ENCODE results near the gene HAT1.

The HAT1 gene

DNA sequence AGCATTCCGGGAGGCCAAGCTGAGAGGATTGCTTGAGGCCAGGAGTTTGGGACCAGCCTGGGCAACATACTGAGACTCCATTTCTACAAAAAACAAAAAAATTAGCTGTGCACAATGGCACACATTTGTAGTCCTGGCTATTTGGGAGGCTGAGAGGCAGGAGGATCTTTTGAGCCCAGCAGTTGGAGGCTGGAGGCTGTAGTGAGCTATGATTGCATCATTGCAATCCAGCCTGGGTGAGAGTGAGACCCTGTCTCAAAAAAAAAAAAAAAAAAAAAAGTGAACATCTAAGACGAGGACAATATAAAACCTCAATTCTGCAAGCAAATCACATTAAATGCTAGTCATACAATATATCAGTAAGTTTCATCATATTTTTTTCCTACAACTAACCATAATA, 2.8 kb upstream of the HAT1 start:
- no peak for DNase-seq (ENCODE audit: low spot score)

DNA sequence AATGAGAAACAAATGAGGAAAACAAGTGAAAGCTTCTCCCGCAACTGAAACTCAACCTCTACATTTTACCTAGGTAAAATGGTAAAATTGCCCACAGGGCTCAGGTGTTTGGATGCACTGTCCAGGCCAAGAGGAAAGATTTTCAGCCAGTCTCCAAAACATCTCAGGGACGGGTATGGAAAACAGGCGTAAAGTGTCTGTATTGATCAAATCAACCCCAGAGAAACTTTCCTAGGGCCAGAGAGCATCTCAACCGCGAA, 361 bp upstream of the HAT1 start:
- DNase-seq (ENCODE audit: low spot score): no peak

DNA sequence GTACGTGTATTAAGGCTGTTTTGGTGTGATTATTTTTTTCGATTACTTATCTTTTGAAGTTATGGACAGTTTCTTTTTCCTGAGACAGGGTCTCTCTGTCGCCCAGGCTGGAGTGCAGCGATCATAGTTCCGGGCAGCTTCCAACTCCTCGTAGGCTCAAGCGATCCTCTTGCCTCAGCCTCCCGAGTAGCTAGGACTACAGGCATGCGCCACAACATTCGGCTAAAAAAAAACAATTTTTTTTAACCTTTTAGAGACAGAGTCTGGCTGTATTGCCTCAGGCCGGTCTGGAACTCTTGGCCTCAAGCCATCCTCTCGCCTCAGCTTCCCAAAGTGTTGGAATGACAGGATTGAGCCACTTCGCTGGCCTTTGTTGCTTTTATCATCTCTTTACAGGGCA, 945 bp downstream of the HAT1 start:
- peak; percentile 32 for DNase-seq (ENCODE audit: low spot score)

DNA sequence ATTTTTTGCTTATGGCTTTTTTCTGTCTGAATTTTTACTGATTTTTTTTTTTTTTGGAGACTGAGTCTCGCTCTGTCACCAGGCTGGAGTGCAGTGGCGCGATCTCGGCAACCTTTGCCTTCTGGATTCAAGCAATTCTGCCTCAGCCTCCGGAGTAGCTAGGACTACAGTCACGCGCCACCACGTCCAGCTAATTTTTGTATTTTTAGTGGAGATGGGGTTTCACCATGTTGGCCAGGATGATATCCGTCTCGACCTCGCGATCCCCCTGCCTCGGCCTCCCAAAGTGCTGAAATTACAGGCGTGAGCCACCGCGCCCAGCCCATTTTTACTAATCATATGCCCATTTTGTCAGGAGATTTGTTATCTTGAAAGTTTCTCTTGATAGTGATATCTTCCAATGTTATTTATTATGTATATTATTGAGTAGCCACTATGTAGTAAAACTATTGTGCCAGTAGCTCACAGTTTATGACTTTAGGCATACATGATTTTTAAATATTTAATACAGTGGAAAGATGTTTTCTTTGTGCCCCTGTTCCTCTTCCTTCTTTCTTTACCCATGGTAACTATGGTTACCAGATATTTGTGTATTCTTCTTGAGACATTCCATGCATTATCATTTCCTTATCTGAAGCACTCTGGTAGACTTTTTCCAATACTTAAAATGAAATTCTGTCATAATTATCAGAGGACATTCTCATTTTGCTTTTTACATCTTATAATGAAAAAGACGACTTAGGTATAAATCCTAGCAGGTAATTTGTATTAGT, 2.1 kb downstream of the HAT1 start:
- no peak for DNase-seq (ENCODE audit: low spot score)

DNA sequence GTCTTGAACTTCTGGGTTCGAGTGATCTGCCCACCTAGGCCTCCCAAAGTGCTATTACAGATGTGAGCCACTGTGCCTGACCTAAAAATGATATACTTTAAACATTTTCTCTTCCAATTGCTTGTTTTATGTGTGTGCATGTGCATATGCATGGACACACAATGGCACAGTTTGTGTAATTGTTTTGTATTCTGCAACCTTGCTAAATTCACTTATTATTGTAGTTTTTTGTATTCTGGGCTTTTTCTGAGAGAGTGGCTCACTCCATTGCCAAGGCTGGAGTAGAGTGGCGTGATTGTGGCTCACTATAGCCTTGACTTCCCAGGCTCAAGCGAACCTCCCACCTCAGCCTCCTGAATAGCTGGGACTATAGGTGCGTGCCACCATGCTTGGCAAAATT, 8.1 kb downstream of the HAT1 start:
- DNase-seq (ENCODE audit: low spot score): no peak

DNA sequence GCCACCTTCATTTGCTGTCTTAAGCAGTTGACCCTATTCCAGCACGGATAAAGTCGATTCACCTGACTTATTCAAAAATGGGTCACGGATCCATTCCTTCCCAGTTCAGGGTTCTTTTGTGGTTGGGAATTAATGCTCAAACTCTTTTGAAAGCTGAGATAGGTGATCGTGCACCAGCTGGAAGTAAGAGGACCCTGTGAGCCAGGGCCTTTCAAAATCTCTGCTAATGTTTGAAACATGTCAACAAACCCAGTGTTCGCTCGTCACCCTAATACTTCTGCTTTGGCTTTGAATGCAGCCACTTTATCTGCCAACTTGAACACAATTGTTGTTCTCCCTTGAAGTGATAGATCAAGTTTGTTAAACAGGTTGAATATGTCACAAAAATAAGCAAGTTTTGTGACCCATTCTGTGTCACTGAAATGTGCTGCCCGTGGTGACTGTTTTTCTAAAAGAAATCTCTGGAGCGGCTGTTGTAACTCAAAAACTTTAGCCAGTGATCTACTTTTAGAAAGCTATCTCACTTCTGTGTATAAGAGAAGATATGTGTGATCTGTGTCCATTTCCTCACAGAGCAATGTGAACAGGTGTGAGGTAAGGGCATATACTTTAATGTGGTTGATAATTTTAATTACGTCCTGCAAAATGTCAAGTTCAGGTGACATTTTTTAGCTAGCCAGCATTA, 16.9 kb downstream of the HAT1 start:
- no peak for DNase-seq (ENCODE audit: low spot score)

DNA sequence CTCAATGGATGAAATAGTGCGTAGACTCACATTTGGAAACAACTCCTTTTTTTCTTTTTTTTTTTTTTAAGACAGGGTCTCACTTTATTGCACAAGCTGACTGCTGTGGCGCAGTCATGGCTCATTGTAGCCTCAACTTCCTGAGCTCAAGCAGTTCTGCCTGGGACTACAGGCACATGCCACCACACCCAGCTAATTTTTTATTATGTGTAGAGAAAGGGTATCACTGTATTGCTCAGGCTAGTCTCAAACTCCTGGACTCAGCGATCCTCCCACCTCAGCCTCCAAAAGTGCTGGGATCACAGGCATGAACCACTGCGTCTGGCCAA, 17.4 kb downstream of the HAT1 start:
- DNase-seq (ENCODE audit: low spot score): no peak

DNA sequence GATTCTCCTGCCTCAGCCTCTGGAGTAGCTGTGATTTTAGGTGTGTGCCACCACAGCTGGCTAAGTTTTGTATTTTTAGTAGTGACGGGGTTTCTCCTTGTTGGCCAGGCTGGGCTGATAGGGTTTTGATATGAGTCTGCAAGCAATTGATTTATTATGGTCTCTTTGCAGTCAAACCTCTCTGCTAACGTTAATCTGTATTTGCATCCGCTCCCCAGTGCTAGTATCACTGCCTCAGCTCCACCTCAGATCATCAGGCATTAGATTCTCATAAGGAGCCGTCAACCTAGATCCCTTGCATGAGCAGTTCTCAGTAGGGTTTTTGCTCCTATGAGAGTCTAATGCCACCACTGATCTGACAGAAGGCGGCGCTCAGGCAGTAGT, 19.0 kb downstream of the HAT1 start:
- no peak for DNase-seq (ENCODE audit: low spot score)

DNA sequence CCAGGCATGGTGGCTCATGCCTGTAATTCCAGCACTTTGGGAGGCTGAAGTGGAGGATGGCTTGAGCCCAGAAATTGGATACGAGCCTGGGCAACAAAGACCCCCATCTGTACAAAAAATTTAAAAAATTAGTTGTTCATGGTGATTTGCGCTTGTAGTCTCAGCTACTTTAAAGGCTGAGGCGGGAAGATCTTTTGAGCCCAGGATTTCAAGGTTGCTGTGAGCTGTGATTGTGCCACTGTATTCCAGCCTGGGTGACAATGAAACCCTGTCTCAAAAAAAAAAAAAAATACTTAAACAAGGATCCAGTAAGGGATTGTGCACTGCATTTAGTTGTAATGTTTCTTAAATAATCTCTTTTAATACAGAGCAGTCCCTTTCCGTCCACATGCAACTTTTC, 21.6 kb downstream of the HAT1 start:
- DNase-seq (ENCODE audit: low spot score): no peak

DNA sequence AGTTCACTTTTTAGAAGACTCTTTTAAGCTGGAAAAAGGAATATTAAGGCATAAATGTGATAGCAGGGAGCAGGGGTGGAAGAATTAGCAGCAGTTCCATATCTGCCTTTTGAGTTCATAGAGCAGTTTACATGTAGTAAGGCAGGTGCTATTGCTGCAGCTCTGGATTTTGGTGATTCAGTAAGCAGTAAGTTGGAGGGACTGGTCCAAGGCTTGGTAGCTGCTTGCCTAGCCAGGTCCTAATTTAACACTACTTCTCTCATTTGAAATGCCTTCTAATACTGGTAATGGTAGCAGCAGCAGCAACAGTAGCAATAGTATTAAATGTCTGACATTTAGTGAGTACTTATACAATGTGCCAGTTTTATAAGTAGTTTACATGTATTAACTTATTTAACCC, 30.0 kb downstream of the HAT1 start:
- DNase-seq (ENCODE audit: low spot score): no peak

DNA sequence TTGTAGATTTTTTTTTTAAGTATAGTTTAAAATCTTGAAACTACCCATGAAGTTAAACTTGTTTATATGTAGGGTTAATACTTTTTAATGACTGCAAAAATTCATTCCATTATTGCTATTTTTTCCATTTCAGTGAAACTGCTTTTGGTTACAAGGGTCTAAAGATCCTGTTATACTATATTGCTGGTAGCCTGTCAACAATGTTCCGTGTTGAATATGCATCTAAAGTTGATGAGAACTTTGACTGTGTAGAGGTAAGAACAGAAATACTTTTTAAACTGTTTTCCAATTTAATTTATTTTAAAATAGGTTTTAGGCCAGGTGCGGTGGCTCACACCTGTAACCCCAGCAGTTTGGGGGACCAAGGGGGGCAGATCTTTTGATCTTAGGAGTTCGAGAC, 30.5 kb downstream of the HAT1 start:
- DNase-seq (ENCODE audit: low spot score): no peak

DNA sequence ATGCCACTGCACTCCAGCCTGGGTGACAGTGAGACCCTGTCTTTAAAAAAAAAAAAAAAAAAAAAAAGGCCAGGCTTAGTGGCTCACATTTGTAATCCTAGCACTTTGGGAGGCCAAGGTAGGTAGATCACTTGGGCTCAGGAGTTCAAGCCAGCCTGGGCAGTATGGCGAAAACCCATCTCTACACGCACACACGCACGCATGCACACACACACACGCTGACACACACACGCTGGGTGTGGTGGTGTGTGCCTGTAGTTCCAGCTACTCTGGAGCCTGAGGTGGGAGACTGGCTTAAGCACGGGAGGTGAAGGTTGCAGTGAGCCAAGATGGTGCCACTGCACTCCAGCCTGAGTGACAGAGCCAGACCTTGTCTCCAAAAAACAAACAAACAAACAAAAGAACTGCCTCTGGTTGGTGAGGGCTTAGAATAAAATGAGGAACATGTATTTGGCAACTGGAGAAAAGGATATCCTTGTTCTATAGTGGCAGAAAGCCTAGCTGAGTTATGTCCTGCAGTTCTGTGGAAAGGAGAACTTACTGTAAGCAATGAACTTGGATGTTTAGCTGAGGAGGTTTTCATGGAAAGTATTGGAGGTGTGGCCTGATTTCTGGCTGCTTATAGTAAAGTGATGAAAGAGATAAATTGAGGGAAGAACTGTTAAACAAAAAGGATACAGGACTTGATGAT, 34.0 kb downstream of the HAT1 start:
- no peak for DNase-seq (ENCODE audit: low spot score)

DNA sequence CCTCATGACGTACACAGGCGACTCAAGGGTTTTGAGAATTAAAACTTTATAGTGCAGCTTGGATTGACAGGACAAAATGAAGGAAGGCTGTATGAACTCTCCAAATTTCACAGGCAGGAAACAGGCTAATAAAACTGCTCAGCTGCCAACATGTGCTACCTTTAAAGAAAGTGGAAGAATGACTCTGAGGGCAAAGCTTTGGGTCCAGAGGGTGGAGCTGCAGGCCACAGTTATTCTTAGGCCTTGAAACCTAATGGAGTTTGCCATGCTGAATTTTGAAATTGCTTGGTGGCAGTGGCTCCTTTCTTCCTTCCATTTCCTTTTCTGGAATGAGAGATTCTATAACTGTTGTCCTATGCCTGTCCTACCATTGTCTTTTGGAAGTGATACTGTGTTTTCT, 34.8 kb downstream of the HAT1 start:
- peak; percentile 4 for DNase-seq (ENCODE audit: low spot score)

DNA sequence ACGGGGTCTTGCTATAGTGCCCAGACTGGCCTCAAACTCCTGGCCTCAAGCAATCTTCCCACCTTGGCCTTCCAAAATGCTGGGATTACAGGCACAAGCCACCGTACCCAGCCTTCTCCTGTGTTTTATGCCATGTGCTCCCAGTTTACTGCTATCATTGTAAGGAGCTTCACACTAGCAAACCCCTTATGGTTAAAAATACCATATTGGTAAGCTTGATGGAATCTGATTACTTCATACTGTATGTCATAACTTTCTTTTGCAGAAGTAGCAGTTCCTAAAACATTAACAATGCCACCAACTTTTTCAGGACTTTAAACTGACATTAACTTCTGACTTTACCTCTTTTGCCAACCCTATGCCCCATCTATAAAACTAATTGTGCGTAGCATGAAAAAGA, 36.2 kb downstream of the HAT1 start:
- DNase-seq (ENCODE audit: low spot score): no peak

DNA sequence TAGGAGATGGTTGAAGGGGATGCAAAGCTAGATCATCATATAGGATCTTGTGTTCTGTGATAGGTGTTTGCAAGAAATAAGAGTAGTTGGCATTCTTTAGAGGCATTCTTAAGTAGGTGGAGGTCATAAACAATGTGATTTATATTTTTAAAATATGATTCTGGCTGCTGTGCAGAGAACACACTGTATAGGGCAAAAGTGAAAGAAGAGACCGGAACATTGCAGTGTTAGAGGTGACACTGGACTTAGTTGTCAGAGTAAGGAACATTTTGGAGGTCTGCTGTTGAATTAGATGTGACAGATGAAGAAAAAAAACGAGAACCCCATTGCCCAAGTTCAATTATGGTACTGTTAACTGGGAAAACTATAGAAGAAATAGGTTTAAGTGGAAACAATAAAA, 37.7 kb downstream of the HAT1 start:
- DNase-seq (ENCODE audit: low spot score): no peak

DNA sequence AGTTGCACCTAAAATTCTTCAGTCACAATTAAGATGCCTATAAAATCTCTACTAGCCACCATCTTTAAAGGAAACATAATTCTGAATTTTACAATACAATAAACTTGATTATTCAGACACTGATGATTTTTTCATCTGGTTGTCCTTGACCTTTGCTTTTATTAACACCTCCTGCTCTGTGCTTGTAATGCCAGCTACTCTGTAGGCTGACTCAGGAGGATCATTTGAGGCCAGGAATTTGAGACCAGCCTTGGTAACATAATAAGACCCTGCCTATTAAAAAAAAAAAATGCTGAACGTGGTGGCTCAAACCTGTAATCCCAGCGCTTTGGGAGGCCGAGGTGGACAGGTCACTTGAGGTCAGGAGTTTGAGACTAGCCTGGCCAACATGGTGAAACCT, 38.3 kb downstream of the HAT1 start:
- no peak for DNase-seq (ENCODE audit: low spot score)

DNA sequence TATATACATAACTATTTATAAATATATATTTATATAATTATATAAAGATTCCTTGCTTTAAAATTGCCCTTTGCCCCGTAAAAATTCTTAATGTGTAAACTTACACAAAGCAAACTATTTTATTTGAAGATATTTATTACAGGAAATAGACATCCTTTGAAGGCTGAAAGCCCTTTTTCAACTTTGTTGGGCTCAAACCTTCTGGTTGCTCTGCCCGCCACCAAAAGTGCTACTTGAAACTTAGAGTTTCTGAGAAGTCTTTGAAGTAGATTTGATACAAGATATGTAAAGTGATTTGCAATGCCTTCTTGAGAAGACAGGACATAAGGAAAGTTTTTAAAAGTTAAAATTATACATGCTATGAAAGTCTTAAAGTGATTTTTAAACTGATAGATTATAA, 40.9 kb downstream of the HAT1 start:
- DNase-seq (ENCODE audit: low spot score): no peak

DNA sequence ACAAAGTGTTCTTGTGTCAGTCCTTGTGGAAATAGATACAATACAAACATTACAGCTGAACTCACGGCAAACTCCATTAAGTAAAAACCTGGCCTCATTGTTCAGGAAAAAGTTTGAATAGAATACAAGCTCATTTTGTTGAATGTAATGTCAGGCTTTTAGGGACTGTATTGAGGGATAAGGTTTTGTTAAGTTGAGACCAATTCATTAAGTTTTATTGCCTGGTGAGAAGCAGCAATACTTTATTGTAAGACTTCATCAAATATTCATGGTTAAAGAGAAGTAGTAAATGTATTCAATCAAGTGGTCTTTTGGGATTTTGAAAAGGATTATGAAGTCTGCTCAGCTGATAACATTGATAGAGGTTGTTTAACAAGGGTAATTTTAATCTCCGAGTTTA, 42.0 kb downstream of the HAT1 start:
- DNase-seq (ENCODE audit: low spot score): no peak

DNA sequence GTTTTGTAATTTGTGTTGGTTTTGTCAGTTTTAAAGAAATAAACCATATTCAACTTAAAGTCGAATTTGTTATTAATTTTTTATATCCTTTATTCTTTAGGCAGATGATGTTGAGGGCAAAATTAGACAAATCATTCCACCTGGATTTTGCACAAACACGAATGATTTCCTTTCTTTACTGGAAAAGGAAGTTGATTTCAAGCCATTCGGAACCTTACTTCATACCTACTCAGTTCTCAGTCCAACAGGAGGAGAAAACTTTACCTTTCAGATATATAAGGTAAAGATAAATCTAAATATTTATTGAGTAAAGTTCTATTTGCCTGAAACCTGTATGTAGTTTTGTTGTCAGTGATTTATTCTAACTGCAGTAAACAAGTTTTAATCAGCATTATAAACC, 43.0 kb downstream of the HAT1 start:
- no peak for DNase-seq (ENCODE audit: low spot score)

DNA sequence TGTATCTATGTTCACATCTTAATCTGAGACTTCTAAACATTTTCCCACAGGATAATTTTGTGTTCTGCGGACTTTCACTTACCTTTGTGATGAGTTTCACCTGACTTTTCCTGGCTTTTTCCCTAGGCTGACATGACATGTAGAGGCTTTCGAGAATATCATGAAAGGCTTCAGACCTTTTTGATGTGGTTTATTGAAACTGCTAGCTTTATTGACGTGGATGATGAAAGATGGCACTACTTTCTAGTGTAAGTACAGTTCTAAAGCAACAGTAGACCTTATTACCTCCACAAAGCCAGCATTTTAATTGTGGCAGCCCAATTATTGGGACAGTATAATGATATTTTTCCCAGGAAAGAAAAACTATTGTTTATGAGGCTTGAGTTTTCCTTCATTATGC, 43.4 kb downstream of the HAT1 start:
- DNase-seq (ENCODE audit: low spot score): no peak

DNA sequence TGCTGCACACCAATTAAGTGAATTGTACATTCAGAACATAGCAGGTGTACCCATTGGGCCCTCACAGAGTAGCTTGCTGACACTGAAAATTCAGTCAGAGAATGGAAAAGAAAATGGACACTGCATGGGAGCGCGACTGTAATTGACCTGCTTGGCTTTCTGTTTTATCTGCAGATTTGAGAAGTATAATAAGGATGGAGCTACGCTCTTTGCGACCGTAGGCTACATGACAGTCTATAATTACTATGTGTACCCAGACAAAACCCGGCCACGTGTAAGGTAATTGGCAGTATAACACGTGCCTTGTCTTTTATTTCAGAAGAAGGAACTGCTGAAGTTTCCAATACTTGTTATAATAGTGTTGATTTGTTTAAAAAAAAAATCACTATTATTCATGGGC, 44.0 kb downstream of the HAT1 start:
- no peak for DNase-seq (ENCODE audit: low spot score)

DNA sequence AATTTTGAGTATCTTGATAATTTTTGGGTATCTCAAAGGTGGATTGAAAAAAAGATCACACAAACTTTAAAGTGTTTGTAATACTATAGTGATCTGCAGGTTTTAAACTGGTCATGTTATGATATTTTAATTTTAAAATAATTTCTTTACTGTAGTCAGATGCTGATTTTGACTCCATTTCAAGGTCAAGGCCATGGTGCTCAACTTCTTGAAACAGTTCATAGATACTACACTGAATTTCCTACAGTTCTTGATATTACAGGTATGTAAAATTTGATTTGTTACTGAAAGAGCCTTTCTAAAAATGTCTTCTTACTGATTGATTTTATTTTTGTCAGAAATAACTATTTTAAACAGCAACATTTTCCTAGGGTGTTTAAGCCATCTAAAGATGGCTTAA, 44.4 kb downstream of the HAT1 start:
- no peak for DNase-seq (ENCODE audit: low spot score)

DNA sequence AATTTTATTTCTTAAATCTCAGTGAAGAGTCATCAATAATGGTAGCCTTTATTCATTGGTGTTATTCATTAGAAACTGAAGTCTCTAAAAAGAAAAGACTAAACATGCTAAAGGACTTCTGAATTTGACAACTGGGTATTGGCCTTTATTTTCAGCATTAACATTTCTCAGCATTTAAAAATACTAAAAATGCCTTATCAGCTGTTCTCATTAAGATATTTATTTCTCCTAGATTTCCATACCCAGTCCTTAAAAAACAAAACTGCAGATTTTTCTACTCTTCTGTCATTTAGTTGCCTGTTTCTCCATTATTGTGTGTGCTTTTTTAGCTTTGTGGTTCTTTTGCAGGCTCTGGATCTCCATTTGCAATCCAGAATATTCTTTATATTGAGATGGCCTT, 46.2 kb downstream of the HAT1 start:
- no peak for DNase-seq (ENCODE audit: low spot score)

Measured in LoVo (cell line).